Measurements from ENCODE around the gene RTN4RL1. TPM values are rescaled to one million over a fixed set of nuclear protein-coding genes. Genes with fewer than 3 reads are reported as not detected.

Gene RTN4RL1
- total RNA-seq, 2 donors from 2014 or later: 0.15 to 0.36 TPM

DNA sequence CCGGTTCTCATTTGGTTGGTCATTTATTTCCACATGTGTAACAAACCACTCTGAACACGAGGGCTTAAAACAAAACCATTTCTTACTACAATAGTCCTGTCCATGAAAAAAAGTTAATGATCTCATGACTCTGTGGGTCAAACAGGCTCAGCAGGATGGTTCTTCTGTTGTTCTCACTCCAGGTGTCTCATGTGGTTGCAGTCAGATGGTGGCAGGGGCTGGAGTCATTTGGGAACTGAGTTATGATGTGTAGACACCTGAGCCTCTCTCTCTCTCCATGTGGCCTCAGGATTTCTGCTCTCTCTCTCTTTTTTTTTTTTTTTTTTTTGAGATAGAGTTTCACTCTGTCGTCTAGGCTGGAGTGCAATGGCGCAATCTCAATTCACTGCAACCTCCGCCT is 55.4 kb downstream of the RTN4RL1 start:
- no peak for ATAC-seq
- intact Hi-C loops (cut with DNase I, micrococcal nuclease): no loop called here

DNA sequence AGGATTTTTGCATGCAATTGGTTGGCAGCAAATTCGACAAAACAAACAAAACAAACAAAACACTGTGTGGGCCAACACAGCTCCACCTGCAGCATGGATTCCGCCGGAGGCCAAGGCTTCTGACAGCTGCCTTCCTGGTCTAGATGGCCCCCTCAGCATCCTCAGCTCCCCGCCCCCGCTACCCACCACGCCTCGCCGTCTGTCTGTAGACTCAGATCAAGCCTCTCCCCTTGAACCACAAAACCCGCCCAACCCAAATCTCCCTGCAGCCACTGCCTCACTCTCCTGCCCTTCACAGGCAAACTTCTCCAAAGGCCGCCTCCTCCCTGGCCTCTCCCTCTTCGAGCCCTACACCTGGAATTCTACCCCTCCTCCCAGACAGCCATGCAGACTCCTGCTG is 57.9 kb downstream of the RTN4RL1 start:
- no peak for ATAC-seq
- intact Hi-C loops (cut with DNase I, micrococcal nuclease): no loop called here

More for the DNA sequence above, 55.4 kb downstream of the RTN4RL1 start:
- no peak for DNase-seq

DNA sequence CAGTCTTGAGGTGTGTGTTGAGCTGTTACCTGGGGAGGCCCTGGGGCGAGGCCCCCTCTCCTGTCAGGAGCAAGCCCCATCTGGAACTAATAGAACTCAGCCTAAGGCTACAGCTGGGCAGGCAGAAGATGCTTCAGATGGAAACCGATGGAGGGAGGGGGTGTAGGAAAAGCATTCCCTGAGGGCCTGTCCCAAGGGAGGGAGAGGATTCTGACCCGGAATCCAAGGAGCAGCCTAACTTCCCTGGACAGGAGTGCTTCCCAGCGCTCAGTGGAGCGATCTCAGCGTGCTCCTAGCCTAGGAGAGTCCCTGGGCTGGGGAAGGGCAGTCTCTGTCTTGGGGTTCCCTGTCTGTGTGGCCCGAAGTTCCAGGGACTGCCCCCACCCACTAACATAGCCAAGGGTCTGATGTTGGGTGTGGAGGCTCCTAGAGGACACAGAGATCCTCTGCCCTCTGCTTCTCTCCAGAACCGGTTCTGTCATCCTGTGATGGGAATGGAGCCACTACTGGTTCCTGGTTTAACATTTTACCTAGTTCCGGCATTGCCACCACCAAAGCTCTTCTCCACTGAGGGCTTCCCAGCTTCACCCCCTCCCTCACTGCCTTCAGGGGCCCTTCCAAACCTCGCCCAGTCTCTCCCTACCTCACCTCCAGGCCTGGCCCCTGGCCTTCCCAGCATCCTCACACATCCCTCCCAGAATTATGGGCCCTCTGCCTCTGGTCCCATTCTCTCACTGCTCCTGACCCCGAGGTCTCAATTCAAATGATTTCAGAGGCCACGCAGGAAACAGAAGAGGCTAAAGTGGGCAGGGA is 58.7 kb downstream of the RTN4RL1 start:
- no peak for ATAC-seq
- intact Hi-C loops (cut with DNase I, micrococcal nuclease): no loop called here
- DNase-seq: no peak

More for the DNA sequence above, 57.9 kb downstream of the RTN4RL1 start:
- DNase-seq: no peak

DNA sequence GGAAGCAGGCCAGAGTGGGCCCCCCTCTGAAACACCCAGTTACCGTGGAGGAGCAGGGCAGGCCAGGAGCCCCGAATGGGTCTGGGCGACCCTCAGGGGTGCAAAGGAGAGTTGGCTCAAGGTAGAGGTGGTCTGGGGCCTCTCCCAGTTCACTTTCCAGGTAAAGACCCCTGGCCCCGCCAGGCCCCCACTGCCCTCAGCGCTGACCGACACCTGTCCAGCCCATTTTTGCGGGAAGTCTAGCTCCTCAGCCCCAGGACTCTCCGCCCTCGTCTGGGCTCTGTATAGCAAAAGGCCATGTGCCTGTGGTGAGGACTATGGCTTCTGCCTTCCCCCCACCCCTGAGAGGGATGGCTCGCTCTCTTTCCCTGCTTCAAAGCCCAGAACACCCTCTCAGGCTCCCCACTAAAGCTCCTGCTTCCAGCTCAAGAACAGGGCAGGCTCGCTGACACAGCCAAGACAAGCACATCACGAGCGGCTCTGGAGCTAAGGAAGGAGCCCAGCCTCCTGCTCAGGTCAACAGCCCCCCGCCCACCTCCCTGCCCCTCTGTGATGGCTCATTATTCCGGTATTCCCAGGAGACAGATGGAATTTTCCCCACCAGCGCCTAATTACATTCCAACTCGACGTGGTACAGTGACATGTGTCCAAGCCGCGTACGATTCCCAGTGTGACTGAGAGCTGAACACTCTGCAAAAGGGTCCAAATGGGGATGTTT is 59.4 kb downstream of the RTN4RL1 start:
- intact Hi-C loops (cut with DNase I, micrococcal nuclease): no loop called here
- DNase-seq (no peak), ATAC-seq (no peak)

DNA sequence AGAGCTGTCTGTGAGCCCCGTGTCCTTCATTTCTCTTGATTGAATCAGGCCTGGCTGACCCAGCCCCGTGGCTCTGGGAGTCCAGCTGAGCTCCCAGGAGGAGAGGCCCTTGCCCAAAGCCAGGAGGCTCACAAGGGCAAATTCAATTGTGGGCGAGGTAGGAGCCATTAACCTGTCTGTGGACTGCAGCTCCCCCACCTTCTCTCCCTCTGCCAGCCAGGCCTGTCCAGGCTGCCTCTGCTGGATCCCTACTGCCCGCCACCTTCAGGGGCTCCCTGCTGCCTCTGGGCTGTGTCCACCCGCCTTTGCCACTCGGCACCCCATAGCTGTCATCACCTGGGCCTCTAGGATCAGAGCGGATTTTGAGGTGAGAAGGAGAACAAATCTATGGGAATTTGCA is 61.9 kb downstream of the RTN4RL1 start:
- ATAC-seq: no peak
- no peak for DNase-seq
- intact Hi-C loops (cut with DNase I, micrococcal nuclease): no loop called here

DNA sequence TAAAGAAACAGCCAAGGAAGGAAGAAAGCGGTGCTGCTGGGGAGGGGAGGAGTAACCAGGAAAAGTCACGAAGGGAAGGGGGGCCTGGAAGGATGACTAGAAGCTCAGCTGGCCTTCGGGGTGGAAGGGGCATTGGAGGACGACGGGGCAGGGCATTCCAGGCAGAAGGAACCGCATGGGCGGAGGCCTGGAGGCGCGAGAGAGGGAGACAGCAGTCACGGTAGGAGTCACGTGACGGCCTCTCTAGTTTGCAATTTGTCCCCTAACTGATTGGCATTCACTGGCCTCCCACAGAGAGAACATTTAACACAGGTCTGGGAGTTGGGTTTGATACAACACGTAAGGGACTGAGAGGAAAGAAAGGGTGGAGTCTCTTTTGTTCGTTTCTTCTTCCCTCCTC is 63.9 kb downstream of the RTN4RL1 start:
- no peak for ATAC-seq
- intact Hi-C loops (cut with DNase I, micrococcal nuclease): no loop called here

DNA sequence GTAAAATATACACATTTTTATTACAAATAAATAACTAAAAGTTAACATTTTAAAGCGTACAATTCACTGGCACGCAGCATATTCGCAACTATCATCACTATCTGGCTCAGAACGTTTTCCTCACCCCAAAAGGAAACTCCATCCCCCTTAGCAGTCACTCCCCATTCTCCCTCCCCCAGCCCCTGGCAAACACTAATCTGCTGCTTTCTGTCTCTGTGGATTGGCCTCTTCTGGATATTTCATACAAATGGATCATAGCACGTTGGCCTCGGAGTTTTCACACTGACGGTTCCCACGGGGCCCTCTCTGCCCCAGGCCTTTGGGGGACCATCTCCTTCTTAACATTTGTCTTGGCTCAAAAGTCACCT is 64.6 kb downstream of the RTN4RL1 start:
- intact Hi-C loops (cut with DNase I, micrococcal nuclease): no loop called here
- ATAC-seq (no peak), DNase-seq (no peak)

More for the DNA sequence above, 63.9 kb downstream of the RTN4RL1 start:
- no peak for DNase-seq

DNA sequence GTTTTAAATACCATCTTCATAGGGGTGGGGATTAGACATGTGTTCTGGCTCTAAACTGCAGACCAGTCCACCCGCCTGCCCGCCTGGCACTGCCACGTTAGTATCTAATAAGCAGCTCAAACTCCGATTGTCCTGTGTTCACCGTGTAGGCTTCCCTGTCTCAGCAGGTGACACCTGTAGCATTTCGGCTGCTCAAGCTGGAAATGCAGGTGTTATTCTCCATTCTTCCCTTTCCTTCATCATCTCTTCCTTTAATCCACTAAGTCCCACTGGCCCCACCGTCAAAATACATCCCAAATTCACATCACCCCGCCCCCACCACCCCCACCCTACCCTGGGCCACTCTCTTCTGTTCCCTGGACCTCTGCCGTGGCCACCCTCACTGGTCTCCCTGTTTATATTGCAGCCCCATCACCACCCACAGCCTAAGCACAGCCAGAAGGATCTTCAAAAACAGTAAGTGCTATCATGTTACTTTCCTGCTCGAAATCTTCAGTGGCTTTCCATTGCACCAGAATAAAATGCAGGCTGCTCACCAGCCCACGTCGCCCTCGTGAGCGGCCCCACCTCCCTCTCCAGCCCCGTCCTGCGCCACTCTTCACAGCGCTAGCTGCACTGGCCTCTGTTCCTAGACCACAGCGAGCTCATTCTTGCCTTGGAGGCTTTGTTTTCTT is 65.1 kb downstream of the RTN4RL1 start:
- ATAC-seq: no peak

DNA sequence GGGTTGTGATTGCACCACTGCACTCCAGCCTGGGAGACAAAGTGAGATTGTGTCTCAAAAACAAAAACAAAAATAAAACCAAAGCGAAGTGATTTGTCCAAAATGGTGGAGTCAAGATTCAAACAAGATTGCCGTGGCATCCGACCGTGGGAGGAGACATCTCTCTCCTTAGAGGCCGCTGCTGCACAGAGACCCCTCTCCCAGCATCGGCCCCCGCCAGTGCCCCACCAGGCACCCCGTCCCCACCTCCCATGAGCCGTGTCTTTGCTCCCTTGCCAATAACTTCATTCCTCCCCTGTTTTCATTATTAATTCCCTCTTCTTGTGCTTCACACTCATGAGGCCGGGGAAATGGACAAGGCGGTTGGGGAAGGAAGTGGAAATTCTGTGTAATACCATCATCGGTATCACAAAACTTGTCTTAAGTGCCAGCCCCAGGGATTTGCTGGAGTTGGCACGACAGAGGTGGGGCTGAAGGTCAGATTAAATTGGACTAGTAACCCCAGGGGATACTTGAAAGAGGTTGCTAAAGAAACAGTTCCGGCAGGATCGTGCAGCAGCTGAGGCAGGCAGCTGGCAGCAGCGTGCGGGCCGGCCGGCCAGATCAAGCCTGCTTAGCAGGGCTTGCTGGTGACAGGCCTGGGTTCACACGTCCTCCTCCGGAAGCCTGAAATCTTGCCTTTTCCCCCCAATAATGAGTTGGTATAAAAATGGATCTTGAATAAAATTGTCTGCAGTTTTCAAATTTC is 66.8 kb downstream of the RTN4RL1 start:
- intact Hi-C loops (cut with DNase I, micrococcal nuclease): no loop called here
- DNase-seq: no peak
- no peak for ATAC-seq

More for the DNA sequence above, 65.1 kb downstream of the RTN4RL1 start:
- no peak for DNase-seq
- intact Hi-C loops (cut with DNase I, micrococcal nuclease): no loop called here

DNA sequence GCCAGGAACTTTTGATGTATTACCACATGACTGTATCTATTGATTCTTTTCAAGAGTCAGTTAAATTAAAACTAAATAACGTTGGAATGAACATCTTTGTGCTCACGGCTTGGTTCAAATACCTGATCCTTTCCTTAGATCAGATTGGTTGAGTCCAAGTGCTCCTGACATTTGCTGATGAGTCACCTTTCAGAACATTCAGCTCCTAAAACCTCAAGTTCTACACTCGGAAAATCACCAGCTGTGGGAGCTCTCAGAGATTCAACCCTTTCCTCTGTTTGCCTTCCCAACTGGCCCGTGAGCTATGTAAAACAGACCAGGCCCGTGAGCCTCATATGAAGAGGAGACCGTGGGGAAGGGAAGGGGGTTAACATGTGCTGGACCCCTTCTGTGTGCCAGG is 68.1 kb downstream of the RTN4RL1 start:
- no peak for ATAC-seq
- intact Hi-C loops (cut with DNase I, micrococcal nuclease): no loop called here

DNA sequence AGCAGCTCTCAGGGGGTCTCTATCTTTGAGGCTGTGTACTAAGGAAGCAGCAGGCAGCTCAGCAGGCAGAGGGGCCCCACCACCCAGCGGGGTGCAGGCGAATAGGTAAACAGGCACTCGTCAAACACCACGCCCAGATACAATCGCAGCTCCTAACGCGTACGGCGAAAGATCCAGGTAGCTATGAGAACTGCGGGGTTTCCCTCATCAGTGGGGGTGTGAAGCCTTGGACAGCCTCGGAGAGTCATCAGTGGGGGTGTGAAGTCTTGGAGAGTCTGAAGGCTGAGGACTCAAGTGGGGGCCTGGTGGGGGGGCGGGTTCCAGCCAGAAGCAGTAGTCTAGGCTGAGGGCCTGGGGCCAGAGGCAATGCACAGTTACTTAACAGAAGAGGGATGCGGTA is 69.0 kb downstream of the RTN4RL1 start:
- no peak for DNase-seq
- intact Hi-C loops (cut with DNase I, micrococcal nuclease): no loop called here
- no peak for ATAC-seq

More for the DNA sequence above, 68.1 kb downstream of the RTN4RL1 start:
- DNase-seq: no peak

DNA sequence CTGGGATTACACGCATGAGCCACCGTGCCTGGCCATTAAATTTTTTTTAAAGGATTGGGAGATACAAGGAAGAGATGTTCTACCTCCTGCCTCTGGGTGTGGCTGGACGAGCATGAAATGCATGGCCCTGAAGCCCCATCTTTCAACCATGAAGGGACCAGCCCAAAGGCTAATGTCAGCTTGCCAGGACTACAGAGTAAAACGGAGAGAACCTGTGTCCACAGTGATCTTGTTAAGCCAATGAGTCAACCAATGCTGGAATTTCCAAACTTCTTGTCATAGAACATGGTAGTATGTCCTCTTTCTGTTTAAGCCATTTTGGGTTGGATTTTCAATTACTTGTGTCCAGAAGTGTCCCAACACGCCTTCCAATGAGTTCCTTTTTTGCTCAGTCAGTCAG is 71.3 kb downstream of the RTN4RL1 start:
- ATAC-seq: no peak
- intact Hi-C loops (cut with DNase I, micrococcal nuclease): no loop called here
- DNase-seq: no peak

DNA sequence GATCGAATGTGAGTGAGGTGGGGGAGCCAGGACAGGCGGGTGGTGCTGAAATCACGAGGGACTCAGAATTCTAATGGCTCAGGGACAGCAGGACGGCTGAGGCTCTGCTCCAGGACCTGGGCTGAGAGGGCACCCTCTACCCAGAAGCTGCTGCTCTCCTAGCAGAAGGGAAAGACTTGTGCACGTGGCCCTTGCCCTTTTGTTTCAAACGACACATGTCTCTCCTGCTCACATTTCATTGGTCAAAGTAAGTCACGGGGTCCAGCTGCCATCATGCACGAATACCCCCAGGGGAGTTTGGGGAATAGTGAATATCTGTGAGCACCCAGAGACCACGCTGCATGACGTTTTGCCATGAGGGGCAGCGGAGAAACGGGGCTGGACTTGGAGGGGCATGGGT is 73.2 kb downstream of the RTN4RL1 start:
- intact Hi-C loops (cut with DNase I, micrococcal nuclease): no loop called here
- ATAC-seq: no peak
- no peak for DNase-seq

DNA sequence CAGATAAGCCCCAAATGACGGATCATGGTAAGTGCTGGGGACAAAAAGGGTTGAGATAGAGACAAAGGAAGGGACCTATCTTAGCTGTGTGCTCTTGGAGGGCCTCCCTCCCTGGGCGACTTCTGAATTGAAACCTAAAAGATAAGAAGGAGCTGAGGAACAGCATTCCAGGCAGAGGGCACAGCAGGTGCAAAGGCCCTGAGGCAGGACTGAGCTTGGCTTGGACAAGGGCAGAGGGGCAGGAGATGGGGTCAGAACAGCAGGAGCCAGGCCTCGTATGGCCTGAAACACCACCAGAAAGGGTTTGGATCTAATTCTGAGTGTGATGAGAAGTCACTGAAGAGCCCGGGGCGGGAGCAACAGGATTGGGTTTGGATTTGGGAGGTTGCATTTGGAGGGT is 75.4 kb downstream of the RTN4RL1 start:
- ATAC-seq: no peak
- intact Hi-C loops (cut with DNase I, micrococcal nuclease): no loop called here
- no peak for DNase-seq

DNA sequence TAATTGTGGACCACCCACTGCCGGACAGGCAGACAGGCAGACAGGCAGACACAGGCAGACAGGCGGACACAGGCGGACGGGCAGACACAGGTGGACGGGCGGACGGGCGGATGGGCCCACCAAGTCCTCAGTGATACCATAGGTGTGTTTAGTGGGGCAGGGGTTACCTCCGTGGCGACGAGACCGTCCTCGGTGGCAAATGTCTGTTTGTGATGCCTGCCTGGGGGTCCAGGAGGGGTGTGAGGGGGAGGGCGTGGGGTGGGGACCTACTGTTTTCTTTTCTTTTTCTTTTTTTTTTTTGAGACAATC is 76.7 kb downstream of the RTN4RL1 start:
- ATAC-seq (no peak), DNase-seq (no peak)
- intact Hi-C loops (cut with DNase I, micrococcal nuclease): no loop called here

DNA sequence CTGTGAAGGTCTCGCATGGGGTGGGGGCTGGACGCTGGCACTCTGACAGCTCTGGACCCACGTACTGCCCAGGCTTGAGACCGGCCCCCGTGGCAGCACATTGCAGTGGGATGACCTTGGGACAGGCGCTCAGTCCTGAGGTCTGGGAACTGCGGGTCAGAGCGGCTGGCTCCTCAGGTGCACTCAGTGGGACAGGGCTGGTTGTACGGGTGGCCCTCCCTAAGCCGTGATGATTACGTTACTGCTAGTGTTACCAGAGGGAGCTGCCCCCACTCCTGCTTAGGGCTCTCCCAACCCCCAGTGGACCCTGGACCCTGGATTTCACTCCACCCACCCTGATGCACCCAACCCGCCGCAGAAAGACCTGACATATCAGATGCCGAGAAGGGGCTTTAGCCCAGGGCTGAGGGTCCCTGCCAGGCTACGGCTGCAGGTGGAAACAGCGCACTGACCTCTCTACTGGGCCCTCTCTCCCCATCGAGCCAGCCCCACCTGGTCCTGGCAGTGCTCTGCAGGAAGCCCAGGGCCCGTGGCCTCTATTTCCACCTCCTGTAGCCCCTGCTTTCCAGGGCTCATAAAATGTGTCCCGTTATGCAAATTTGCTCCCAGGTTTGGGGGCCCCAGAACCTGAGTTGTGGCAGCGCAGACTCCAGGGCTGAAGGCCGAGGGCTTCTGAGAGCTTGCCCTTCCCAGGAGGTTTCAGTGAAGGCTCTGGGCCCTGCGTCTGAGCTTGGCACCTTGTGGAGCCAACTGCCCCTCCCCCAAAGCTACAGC is 77.2 kb downstream of the RTN4RL1 start:
- intact Hi-C loops (cut with DNase I, micrococcal nuclease): no loop called here
- no peak for ATAC-seq
- DNase-seq: no peak

DNA sequence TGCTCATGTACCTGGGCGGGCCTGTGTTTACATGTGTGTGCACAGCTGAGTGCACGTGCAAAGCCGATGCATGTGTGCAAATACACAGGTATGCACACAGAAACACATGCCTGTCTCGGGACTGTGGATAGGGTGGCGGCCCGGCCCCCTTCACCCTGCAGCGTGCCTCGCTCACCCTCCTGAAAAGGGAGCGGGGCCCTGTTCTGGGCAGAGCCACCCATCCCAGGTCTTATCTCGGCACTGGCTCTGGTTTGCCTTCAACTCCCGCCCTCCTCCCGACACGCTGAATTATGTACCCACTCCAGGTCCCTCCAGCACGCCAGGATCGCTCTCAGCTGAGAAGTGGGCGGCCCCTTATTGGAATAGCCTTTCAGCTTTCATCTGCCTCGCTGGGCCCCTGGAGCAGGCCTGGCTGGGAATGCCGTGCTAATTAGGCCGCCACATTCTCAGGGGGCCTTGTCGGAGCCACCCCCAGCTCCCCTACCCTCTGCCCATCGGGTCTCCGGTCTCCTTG is 77.8 kb downstream of the RTN4RL1 start:
- DNase-seq (no peak), ATAC-seq (no peak)
- intact Hi-C loops (cut with DNase I, micrococcal nuclease): no loop called here
